ENCODE measurements around the gene FUZ. TPM values are rescaled to one million over a fixed set of nuclear protein-coding genes. Genes with fewer than 3 reads are reported as not detected.

The FUZ gene
- total RNA-seq, 1 donor from 2014 or later, result 13.2 TPM

DNA sequence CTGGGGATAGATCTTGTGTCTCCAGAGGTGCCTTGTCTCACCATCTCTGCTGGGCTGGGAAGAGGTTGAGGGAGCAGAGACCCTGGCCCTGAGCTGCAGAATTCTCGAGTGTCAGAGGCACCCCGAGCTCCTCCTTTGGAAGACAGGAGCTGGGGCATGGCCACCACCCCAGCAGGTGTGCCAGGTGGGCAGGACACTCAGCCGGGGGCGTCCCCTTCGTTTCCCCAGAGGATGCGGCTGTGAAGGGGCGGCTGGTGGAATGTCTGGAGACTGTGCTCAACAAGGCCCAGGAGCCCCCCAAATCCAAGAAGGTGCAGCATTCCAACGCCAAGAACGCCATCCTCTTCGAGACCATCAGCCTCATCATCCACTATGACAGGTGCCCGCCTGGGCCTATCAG is 14.5 kb downstream of the FUZ start:
- no peak overlapping the region for H3K4me3 ChIP-seq (ENCODE audit: low read depth, low read length)
- DNase-seq (ENCODE audit: low read depth), result no peak
- peaks cover 2% of the 10 kb centered on the region for H3K36me3 ChIP-seq (ENCODE audit: control insufficient read depth, insufficient read depth, low read length)
- TF ChIP-seq, protein P1, sequence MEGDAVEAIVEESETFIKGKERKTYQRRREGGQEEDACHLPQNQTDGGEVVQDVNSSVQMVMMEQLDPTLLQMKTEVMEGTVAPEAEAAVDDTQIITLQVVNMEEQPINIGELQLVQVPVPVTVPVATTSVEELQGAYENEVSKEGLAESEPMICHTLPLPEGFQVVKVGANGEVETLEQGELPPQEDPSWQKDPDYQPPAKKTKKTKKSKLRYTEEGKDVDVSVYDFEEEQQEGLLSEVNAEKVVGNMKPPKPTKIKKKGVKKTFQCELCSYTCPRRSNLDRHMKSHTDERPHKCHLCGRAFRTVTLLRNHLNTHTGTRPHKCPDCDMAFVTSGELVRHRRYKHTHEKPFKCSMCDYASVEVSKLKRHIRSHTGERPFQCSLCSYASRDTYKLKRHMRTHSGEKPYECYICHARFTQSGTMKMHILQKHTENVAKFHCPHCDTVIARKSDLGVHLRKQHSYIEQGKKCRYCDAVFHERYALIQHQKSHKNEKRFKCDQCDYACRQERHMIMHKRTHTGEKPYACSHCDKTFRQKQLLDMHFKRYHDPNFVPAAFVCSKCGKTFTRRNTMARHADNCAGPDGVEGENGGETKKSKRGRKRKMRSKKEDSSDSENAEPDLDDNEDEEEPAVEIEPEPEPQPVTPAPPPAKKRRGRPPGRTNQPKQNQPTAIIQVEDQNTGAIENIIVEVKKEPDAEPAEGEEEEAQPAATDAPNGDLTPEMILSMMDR (IDR thresholded peaks at IDR 0.05; ENCODE audit: insufficient read depth, low read length, poor library complexity, severe bottlenecking), result no peak
- no peaks in the 10 kb centered on the region for H3K27me3 ChIP-seq (ENCODE audit: control insufficient read depth, insufficient read depth, low read length)

DNA sequence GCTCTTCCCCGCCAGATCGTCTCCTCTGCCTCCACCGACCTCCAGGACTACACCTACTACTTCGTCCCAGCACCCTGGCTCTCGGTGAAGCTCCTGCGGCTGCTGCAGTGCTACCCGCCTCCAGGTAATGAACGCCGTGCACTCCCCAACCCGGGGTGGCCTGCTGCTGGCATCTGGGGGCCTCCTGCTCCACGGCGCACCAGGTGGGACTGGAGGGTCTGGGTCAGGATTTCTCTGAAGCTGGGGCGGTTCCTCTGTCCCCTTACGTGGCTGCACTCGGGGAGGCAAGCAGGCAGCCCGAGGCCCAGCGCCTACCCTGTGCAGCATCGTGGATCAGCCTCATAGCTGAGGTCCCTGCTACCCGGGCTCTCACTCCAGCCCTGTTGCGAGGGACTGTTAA is 17.5 kb downstream of the FUZ start:
- DNase-seq (ENCODE audit: low read depth), result no peak
- TF ChIP-seq, protein P1 (IDR thresholded peaks at IDR 0.05; ENCODE audit: insufficient read depth, low read length, poor library complexity, severe bottlenecking), result no peak
- no peaks in the 10 kb centered on the region for H3K27me3 ChIP-seq (ENCODE audit: control insufficient read depth, insufficient read depth, low read length)
- no peak overlapping the region for H3K4me3 ChIP-seq (ENCODE audit: low read depth, low read length)
- H3K36me3 ChIP-seq (ENCODE audit: control insufficient read depth, insufficient read depth, low read length), result peaks cover 2% of the 10 kb centered on the region

DNA sequence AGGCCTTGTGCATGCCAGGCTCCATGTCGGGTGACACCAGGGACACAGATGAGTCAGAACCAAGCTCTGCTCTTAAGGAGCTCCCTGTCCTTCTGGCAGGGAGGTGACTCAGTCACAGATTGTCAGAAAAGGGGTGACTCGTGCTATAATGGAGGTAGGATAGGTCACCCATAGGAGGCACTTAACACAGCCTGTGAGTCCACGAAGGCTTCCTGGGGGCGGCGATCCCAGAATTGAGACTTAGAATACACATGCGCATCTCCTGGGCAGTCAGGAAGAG is 19.6 kb downstream of the FUZ start:
- no peaks in the 10 kb centered on the region for H3K27me3 ChIP-seq (ENCODE audit: control insufficient read depth, insufficient read depth, low read length)
- no peak overlapping the region for H3K4me3 ChIP-seq (ENCODE audit: low read depth, low read length)
- no peak for DNase-seq (ENCODE audit: low read depth)
- TF ChIP-seq, protein P1 (IDR thresholded peaks at IDR 0.05; ENCODE audit: insufficient read depth, low read length, poor library complexity, severe bottlenecking), result no peak
- H3K36me3 ChIP-seq (ENCODE audit: control insufficient read depth, insufficient read depth, low read length), result peaks cover 2% of the 10 kb centered on the region

DNA sequence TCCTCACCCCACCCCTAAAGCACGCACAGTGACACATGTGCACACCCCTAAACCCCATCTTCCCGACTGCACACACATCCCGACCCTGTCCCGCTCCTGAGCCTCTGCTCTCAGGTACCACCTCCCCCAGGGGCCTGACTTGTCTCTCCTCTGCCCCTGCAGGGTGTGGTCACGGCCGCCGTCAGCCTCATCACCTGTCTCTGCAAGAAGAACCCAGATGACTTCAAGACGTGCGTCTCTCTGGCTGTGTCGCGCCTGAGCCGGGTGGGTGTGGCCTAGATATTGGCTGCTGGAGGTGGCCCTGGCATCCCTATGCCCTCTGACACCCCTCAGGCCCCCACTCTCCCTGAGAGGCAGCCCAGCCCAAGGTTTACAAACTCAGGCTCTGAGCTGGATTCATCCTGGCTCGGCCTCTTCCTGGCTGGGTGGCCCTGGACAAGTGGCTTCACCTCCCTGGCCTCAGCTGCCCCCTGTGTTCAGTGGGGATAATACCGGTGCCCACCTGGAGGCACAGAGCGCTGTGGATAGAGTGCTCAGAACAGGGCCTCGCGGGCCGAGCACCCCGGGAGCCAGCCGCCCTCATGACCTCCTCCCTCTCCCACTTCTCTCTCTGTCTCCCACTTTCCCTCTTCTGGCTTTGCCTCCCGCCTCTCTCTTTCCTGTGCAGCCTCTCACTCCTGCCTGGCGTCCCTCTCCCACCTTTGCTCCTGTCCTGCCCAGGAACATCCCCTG is 20.1 kb downstream of the FUZ start:
- H3K36me3 ChIP-seq (ENCODE audit: control insufficient read depth, insufficient read depth, low read length), result peaks cover 2% of the 10 kb centered on the region
- TF ChIP-seq, protein P1 (IDR thresholded peaks at IDR 0.05; ENCODE audit: insufficient read depth, low read length, poor library complexity, severe bottlenecking), result no peak

DNA sequence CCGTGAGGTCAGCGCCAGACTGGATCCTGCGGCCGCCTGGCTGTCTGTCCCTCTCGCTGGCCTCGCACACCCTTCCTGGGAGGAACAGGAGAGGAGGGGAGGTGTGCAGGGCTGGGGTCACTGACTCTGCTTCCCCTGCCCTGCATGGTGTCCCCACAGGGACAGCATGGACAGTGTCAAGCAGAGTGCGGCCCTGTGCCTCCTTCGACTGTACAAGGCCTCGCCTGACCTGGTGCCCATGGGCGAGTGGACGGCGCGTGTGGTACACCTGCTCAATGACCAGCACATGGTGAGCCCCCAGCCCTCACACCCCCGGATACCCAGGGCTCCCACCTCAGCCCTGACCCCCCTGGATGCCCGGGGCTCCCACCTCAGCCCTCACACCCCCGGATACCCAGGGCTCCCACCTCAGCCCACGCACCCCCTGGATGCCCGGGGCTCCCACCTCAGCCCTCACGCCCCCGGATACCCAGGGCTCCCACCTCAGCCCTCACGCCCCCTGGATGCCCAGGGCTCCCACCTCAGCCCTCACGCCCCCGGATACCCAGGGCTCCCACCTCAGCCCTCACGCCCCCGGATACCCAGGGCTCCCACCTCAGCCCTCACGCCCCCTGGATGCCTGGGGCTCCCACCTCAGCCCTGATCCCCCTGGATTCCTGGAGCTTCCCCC is 21.2 kb downstream of the FUZ start:
- no peak for DNase-seq (ENCODE audit: low read depth)
- Histone ChIP-seq H3K27me3 (ENCODE audit: control insufficient read depth, insufficient read depth, low read length) (no peaks in the 10 kb centered on the region), H3K36me3 (ENCODE audit: control insufficient read depth, insufficient read depth, low read length) (peaks cover 2% of the 10 kb centered on the region), H3K4me3 (ENCODE audit: low read depth, low read length) (no peak overlapping the region)
- TF ChIP-seq, protein P1 (IDR thresholded peaks at IDR 0.05; ENCODE audit: insufficient read depth, low read length, poor library complexity, severe bottlenecking), result no peak

More for the DNA sequence above, 20.1 kb downstream of the FUZ start:
- Histone ChIP-seq H3K4me3 (ENCODE audit: low read depth, low read length) (no peak overlapping the region), H3K27me3 (ENCODE audit: control insufficient read depth, insufficient read depth, low read length) (no peaks in the 10 kb centered on the region)
- no peak for DNase-seq (ENCODE audit: low read depth)
